SHP77 treated with DMSO at 0.1 percent for 48 hours (cell line): ENCODE measurements around the gene SLC39A11.

Source experiments
- DNase-seq: peaks from one replicate; lab custom pipeline; 2025; lab: John Stamatoyannopoulos, UW

Gene SLC39A11

DNA sequence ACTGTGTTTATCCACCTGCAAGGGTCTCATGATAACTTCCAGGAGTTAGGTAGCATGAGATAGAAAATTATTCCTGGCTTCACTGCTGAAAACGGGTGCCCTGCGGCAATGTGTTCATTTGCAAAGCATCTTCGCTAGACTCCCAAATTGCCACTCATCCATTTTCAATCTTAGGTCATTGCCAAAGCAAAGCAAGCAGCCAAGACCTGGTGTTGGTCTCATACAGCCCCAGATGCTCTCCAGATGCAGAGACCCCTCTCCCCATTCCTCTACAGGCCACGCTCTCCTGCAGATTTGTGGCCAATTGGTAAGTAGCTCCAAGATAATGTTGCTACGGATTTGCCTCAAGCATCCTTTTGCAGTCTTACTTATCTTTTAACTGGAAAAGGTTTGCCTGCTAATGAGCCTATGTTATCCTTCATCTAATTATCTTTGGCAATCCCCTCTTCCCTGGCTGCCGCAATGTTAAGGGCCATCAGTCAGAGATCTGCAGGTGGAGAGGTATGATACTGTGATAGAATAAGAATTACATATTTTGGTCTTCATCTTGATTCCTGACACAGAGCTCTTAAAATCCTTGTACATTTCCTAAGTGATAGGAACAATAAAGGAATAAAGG is 222.0 kb downstream of the SLC39A11 start:
- no peak for DNase-seq

DNA sequence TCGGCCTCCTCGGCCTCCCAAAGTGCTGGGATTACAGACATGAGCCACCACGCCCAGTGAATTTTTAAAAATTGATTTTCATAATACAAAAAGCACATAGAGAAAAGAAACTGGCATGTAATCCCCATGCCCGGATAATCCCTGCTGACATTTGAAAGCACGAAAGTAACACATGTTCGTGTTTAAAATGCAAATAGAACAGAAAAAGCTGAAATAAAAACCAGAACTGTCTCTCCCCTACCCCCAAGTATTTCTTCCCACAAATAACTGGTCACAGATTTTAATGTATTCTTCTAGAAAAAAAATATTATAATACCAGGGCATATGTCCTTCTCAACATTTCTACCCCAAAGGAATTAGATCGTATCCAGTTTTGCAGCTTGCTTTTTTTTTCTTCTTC is 222.9 kb downstream of the SLC39A11 start:
- DNase-seq: no peak

DNA sequence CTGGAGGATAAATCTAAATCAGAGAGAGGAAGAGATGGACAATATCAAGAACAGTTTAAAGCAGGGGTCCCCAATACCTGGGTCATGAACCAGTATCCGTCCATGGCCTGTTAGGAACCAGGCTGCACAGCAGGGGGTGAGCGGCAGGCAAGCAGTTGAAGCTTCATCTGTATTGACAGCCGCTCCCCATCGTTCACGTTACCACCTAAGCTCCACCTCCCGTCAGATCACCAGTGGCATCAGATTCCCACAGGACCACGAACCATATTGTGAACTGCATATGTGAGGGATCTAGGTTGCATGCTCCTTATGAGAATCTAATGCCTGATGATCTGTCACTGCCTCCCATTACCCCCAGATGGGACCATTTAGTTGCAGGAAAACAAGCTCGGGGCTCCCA is 226.5 kb downstream of the SLC39A11 start:
- no peak for DNase-seq

DNA sequence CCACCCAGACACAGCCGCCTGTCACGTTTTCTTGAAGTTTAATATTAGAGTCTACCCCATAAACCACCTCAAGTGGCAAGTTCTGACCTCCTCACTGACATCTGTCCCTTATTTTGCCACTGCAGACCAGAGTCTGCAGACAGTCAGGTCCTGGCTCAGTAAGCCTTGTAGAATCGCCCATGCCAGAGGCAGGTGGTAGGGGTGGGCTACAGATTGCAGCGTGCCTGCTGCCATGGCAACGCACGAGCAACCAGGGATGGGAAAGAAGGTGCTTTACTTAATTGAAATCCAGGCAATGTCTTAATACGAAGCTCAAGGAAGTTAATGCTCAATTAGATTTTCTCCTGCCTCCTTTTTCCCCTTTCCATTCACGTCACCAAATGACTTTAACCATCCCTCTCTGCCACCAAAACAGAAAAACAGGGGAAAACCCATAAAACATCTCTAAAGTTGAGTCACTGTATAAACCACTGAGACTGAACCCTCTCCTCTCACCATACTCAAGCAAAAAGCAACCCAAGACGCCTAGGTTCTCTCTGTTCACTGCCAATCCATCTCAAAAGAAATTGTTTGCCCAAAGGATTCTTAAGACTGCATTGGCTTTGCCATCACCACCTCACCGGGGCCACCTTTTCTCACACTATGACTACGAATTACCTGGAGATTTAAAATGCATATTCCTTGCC is 228.8 kb downstream of the SLC39A11 start:
- DNase-seq: no peak

GRCh38 chr17:72862276-72862999 is 230.1 kb downstream of the SLC39A11 start:
- no peak for DNase-seq

- DNase-seq: no peak
Observed at GRCh38 chr17:72861811-72862210, 230.7 kb downstream of the SLC39A11 start.

DNA sequence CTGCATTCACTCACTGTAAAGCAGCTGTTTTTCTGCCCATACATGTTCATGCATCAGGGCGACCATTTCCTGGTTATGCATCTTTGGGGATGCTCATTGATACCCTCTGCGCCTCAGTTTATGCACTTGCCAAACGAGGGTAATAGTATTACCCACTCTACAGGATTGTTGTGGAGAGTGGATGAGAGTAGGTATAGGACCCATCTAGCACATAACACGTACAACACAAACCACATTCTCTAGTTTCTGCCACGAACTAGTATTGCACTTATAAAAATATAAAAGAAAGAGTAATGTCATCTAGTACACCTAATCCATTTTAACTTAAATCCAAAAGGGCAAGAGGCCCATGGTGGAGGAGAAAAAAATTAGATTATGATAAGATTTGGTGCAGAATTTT is 231.7 kb downstream of the SLC39A11 start:
- no peak for DNase-seq

- no peak for DNase-seq
Observed at GRCh38 chr17:72858826-72859495, 233.5 kb downstream of the SLC39A11 start.

- no peak for DNase-seq
Observed at GRCh38 chr17:72853440-72854415, 238.8 kb downstream of the SLC39A11 start.

GRCh38 chr17:72852277-72852938 is 240.1 kb downstream of the SLC39A11 start:
- no peak for DNase-seq

- DNase-seq: no peak
Observed at GRCh38 chr17:72850410-72851118, 241.9 kb downstream of the SLC39A11 start.

DNA sequence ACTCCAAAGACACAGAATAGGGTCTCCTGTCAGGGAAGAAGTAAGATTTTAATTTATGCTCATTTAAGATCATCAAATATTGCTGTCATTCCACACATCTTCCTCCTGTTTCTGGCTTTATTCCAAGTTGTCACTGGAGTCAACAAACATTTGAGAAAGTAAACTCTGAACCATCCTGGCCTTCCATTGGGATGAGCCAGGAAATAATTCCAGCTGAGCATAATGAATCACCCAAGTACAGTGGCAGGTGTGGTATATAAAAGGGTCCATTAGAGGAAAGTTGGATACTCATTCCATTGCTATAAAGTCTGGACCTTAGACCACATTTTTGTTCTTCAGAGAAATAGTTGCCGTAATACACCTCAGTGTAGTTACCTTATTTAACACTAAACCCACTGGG is 246.1 kb downstream of the SLC39A11 start:
- peak; percentile 15 for DNase-seq

DNA sequence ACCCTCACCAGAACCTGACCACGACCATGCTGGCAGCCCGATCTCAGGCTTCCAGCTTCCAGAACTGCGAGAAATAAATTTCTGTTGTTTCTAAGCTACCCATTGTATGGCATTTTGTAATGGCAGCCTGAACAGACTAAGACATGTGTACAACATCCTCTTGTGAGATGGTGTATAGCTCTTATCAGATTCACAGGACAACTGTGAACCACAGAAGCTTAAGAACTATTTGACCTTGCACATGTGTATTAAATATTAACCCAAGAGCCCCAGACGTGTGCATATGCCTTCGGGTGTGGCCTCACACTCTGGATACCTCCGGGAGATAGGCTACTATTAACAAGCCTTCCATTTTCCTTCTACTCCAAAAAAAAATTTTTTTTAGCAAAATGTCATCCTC is 248.9 kb downstream of the SLC39A11 start:
- no peak for DNase-seq

- DNase-seq: no peak
Observed at GRCh38 chr17:72840019-72840418, 252.5 kb downstream of the SLC39A11 start.

DNA sequence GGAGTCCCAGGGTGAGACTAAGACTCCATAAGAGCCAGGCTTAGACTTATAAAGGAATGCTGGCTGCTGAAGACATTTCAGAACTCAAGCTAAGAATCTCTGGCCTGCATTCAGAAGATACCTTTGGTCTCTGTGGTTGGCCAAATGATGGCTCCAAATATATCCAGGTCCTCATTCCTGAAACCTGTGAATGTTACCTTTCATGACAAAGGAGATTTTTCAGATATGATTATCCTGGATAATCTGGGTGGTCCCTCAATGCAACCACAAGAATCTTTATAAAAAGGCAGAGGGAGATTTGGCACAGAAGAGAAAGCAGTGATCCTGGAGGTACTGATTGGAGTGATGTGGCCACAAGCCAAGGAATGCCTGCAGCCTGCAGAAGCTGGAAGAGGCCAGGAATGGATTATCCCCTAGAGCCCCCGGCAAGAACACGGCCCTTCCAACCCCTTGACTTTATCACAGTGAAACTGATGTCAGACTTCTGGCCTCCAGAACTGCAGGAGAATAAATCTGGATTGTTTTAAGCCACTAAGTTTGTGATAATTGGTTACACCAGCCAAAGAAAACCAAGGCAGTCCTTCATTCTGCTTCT is 253.3 kb downstream of the SLC39A11 start:
- no peak for DNase-seq

DNA sequence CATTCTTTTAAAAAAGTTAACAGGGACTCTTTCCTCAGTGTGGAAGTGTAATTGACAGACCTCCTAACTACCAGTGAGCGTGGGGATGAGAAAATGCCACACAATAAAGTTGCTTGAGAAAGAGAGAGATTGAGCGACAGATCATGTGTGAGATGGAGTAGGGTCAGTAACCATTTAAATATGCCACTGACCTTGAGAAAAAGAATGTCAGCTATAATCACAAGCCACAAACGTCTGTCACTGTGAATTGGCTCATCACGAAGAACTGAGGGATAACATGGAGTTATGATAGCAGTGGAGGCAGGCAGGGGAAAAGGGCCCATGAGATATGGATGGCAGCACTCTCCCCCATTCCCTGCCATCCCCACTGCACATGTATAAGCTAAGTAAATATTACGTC is 253.9 kb downstream of the SLC39A11 start:
- DNase-seq: no peak

DNA sequence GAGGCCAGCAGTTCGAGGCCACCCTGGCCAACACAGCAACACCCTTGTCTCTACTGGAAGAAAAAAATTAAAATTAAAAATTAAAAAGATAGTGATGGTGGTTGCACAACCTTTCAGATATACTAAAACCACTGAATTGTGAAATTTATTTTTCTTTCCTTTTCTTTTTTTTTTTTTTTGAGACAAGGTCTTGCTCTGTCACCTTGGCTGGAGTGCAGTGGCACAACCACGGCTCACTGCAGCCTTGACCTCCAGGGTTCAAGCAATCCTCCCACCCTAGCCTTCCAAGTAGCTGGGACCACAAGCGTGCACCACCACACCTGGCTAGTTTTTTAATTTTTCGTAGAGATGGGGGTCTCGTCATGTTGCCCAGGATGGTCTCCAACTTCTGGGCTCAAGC is 254.4 kb downstream of the SLC39A11 start:
- no peak for DNase-seq

DNA sequence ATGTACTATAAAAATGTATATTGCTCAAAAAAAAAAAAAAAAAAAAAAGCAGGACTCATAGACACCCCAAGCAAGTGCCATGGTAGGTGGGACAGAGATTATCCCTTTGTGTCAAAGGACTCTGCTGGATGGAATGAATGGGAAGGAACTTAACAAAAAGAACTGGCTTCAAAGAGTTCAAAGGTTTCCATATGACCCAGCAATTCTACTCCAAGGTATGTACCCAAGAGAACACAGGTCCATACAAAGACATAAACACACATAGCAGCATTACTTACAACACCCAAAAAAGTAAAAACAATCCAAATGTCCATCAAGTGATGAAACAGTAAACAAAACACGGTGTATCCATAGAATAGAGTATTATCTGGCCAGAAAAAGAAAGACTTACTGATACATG is 255.2 kb downstream of the SLC39A11 start:
- no peak for DNase-seq

DNA sequence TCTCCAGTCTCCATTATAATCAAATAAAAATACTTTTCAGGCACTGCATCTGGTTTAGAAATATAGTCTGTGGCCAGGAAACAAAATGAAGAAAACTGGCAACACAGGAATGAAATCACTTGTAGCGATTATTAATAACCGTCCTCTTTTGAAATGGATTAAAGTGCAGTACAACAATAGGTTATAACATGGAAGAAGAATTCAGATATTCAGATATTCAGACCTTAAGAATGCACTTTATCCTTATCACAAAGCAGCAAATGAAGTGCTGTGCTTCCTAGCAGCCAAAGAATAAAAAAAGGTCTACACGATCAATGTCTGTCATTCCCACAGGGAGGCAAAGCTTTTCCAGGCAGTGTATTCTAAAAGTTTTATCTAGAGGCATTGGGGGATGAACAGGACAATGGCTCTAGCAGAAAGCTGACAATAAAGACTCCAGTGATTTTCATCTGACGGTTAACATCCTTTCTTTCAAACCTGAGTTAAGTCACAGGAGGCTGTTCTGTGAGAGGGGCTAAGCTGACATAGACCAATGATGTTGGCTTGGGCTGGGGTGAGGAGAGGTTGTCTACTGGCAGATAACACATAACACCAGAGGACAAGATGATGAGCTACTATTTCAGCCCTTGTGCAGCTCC is 259.2 kb downstream of the SLC39A11 start:
- no peak for DNase-seq
